BJ (cell line): ENCODE measurements around the gene IFNA7. TPM values are rescaled to one million over a fixed set of nuclear protein-coding genes. Genes with fewer than 3 reads are reported as not detected.

Experiments
- CTCF ChIA-PET: fragments of 350-600 bp; formaldehyde crosslinking; extraction: SDS; loops from one replicate; lab custom pipeline; 2021; ENCODE audit warnings: antibody characterized with exemption, inconsistent platforms; lab: Yijun Ruan, JAX
- POLR2A ChIA-PET: fragments of 300-600 bp; sonication (Branson Sonifier 250); formaldehyde crosslinking; extraction: SDS; loops from one replicate; lab custom pipeline; 2021; ENCODE audit warnings: antibody characterized with exemption; lab: Charles Lee
- DNase-seq: peaks from one replicate; pipeline ENCODE4 v3.0.0-alpha.2; 2011; ENCODE audit warnings: low read depth
- H3K27me3 ChIP-seq: 2 replicates; pipeline ENCODE4 v1.6.0; 2011; ENCODE audit warnings: low read length; ENCODE audit not compliant: control insufficient read depth, insufficient read depth
- H3K36me3 ChIP-seq: 2 replicates; pipeline ENCODE4 v1.5.1; 2011; ENCODE audit warnings: low read length; ENCODE audit not compliant: control insufficient read depth, insufficient read depth
- H3K4me3 ChIP-seq: 2 replicates; pipeline ENCODE4 v1.5.1; 2011; ENCODE audit warnings: low read depth, mild to moderate bottlenecking, control low read depth, low read length
- CTCF ChIP-seq: IDR thresholded peaks from 2 replicates; pipeline ENCODE4 v1.5.1; 2011; ENCODE audit warnings: low read depth, mild to moderate bottlenecking, control low read depth, inconsistent platforms, low read length, moderate library complexity; ENCODE audit not compliant: insufficient read depth
- polyA plus RNA-seq: library from polyadenylated mRNA; depleted of rRNA; stranded (reverse); fragments of >200 nt; gene quantifications from 2 replicates; pipeline ENCODE4 v1.2.3, GENCODE V29; 2011; rRNA removed
- small RNA-seq: library from RNA; depleted of rRNA; stranded (forward); fragments of <200 nt; gene quantifications from one replicate; pipeline ENCODE3, GENCODE V24; 2012; ENCODE audit warnings: low replicate concordance, low read depth; ENCODE audit not compliant: insufficient read length

Gene IFNA7
- polyA plus RNA-seq, 1 experiment, result not detected

GRCh38 chr9:21153336-21154017 is 48.5 kb downstream of the IFNA7 start:
- Histone ChIP-seq H3K36me3 (no peaks in the 10 kb centered on the region), H3K27me3 (no peaks in the 10 kb centered on the region), H3K4me3 (no peak overlapping the region)
- ChIA-PET CTCF (no interaction called here), POLR2A (interaction anchor here (0.6 kb wide), 1 partner anchor 36 kb away, joined by 3 read pairs; no protein-coding TSS in a partner anchor)
- no peak for TF ChIP-seq CTCF
- DNase-seq, result no peak

Small RNA genes lying within 50 kb of the gene (small RNA-seq; reads per million reads assigned to genes)
- gene RF00019, result not detected

Other genes starting within 250 kb of the IFNA7 start
- gene HACD4, start 170.6 kb downstream of the IFNA7 start, polyA plus RNA-seq, result 4.3 and 8.6 TPM in 2 replicates
- gene IFNB1, start 124.3 kb downstream of the IFNA7 start, polyA plus RNA-seq, result not detected in 2 replicates
- not detected in 2 replicates for gene IFNW1, start 60.4 kb downstream of the IFNA7 start, polyA plus RNA-seq
- gene IFNA21, start 35.5 kb downstream of the IFNA7 start, polyA plus RNA-seq, result not detected in 2 replicates
- gene IFNA4, start 14.6 kb downstream of the IFNA7 start, polyA plus RNA-seq, result not detected in 2 replicates
- gene IFNA10, start 4.9 kb upstream of the IFNA7 start, polyA plus RNA-seq, result not detected in 2 replicates
- gene IFNA16, start 15.1 kb upstream of the IFNA7 start, polyA plus RNA-seq, result not detected in 2 replicates
- not detected in 2 replicates for gene IFNA17, start 26.0 kb upstream of the IFNA7 start, polyA plus RNA-seq
- not detected in 2 replicates for gene IFNA14, start 37.8 kb upstream of the IFNA7 start, polyA plus RNA-seq
- gene IFNA5, start 103.1 kb upstream of the IFNA7 start, polyA plus RNA-seq, result not detected in 2 replicates
- gene KLHL9, start 133.2 kb upstream of the IFNA7 start, polyA plus RNA-seq, result 14.4 and 25.9 TPM in 2 replicates
- gene IFNA6, start 148.7 kb upstream of the IFNA7 start, polyA plus RNA-seq, result not detected in 2 replicates
- not detected in 2 replicates for gene IFNA13, start 165.9 kb upstream of the IFNA7 start, polyA plus RNA-seq
- gene IFNA2, start 183.2 kb upstream of the IFNA7 start, polyA plus RNA-seq, result not detected in 2 replicates
- gene IFNA8, start 206.9 kb upstream of the IFNA7 start, polyA plus RNA-seq, result not detected in 2 replicates
- gene IFNA1, start 238.2 kb upstream of the IFNA7 start, polyA plus RNA-seq, result not detected in 2 replicates